Activated naive CD8-positive, alpha-beta T cell treated with anti-CD3 and anti-CD28 coated beads, Interleukin-2, amount 10 ng/mL, durations not matched to agents 7 days and 5 days (primary cell): ENCODE data around the gene MACROH2A2. TPM values are rescaled to one million over a fixed set of nuclear protein-coding genes. Genes with fewer than 3 reads are reported as not detected.
"Not testable (repeated sequence)": the region's sequence is repeated elsewhere in the genome, so short reads cannot be mapped to it uniquely, and the experiment has no call there.

Source experiments
- ATAC-seq: fragments of 150-1000 bp; cut with Tn5 transposase; one replicate; pipeline ENCODE4 v1.10.0; 2021; ENCODE audit warnings: low read depth, moderate library complexity
- POLR2A ChIA-PET: fragments of 350-600 bp; sonication (Branson Sonifier 250); formaldehyde crosslinking; loops from one replicate; lab custom pipeline; 2021; ENCODE audit warnings: antibody characterized with exemption; lab: Charles Lee
- DNase-seq: peaks from one replicate; pipeline ENCODE4 v3.0.0; 2021
- H3K27ac Mint-ChIP-seq: one replicate; pipeline ENCODE4 v1.8.0; 2022; ENCODE audit warnings: mild to moderate bottlenecking, mixed read lengths
- H3K27me3 Mint-ChIP-seq: one replicate; pipeline ENCODE4 v1.8.0; 2022; ENCODE audit warnings: mild to moderate bottlenecking, moderate library complexity, mixed read lengths
- H3K36me3 Mint-ChIP-seq: one replicate; pipeline ENCODE4 v1.8.0; 2021; ENCODE audit warnings: mild to moderate bottlenecking, mixed read lengths
- H3K4me1 Mint-ChIP-seq: one replicate; pipeline ENCODE4 v1.8.0; 2021; ENCODE audit warnings: mixed read lengths
- H3K4me3 Mint-ChIP-seq: one replicate; pipeline ENCODE4 v1.8.0; 2022; ENCODE audit warnings: mild to moderate bottlenecking, moderate library complexity, mixed read lengths
- H3K9me3 Mint-ChIP-seq: one replicate; pipeline ENCODE4 v1.8.0; 2021; ENCODE audit warnings: mixed read lengths
- total RNA-seq, 2 experiments: library from RNA; stranded (reverse); gene quantifications; one replicate each; pipeline ENCODE4 v1.2.3, GENCODE V29; 2021

The MACROH2A2 gene
- total RNA-seq, 2 experiments from 2014 or later = 9.3 to 9.6 TPM

DNA sequence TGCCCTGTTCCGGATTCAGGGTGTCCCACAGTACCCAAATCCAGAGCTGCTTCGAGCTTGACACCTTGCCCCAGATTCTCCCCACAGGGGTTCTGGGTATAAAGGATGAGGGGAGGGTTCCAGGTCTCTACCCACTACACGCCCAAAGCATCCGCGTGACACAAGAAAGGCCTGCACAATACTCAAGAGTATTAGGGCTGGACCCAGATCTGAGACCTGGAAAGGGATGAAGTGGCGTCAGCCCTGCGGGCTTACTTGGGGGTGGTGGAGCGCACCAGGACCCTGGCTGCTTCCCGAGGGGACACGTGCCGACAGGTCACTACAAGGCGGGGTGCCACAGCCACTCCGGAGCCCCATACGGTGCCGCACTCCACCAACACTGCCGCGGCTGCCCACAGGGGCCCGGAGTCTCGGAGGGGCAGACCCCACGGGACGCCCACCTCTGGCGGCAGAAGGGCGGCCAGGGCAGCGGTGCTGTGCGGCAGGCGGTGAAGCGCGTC, 92.6 kb downstream of the MACROH2A2 start:
- ATAC-seq (no peak), DNase-seq (no peak)

DNA sequence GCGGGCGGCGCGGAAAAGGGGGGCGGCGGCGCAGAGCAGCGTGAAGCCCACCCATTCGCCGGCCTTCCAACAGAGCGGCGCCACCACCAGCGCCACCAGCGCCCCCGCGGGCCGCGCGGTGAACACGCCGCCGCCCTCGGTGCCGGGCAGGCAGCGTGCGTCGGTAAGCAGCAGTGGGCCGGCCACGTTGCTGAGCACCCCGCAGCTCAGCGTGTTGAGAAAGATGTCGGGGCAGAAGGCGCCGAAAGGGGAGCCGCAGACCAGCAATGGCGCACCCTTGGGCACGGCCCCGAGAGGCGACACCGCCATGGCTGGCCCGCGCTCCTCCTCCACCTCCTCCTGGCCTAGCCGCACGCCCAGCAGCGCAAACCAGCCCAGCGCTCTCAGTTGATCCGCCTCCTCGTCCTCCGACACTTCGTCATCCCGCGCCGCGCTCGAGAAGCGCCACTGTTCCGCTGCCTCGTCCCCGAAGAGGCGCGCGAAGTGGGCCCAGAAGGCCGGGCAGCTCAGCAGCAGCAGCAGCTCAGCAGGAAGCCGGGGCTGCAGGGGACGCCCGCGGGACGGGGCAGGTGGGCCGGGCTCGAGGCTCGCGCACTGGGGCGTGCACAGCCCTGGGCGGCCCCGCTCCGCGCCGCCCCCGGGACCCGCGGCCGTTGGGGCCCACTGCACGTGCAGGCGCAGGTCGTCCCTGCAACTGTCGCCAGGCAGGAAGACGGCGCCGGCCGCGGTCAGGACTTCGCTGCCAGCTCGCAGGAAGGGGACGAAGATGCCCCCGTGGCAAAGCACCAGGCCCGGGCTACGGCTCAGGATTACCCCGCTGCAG, 93.2 kb downstream of the MACROH2A2 start:
- H3K4me1 Mint-ChIP-seq = peaks cover 21% of the 10 kb centered on the region
- ATAC-seq = peak; percentile 69

More for the DNA sequence above, 92.6 kb downstream of the MACROH2A2 start:
- Mint-ChIP-seq H3K36me3 (peaks cover 4% of the 10 kb centered on the region), H3K27ac (peak overlapping the region; percentile 78), H3K9me3 (no peaks in the 10 kb centered on the region), H3K4me3 (peak overlapping the region; percentile 89), H3K27me3 (no peaks in the 10 kb centered on the region), H3K4me1 (peaks cover 22% of the 10 kb centered on the region)
- POLR2A ChIA-PET = interaction anchor here (0.8 to 3.5 kb wide), 8 partner anchors 10 to 261 kb away, joined by 3 to 78 read pairs (median 10); partner anchors contain the start of gene SAR1A

DNA sequence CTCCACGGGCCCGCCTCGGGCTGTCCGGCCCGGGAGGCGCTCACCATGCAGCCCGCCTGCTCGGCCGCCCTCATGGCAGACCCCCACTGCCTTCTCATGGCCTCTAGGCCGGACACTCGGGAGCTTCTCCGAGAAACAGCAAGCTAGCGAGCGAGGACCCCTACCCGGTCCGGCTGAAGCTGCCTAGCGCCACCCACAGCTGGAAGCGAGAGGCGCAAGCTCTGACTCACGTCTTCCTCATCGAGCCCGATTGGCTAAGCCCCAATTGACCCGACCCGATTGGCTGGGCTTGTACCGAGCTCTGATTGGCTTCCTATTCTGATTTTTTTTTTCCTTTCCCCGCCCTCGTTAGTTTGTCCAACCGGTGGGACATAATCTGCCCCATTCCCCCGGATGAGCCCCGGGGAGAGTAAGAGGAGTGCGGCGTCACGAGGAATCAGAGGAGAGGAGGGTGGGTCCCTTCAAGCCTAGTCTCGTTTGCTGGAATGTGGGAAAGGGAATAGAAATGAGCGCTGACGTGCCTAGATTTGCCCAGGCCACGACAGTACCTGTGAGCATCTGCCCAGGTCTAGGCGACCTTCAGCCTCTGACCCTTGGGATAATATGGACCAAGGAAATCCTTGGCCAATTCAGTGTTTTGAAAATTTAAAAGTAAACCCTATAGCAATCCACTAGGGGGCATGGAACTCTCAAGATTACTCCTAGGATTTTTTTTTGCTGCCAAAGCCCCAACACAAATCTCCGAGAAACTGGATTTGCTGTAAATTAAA, 94.0 kb downstream of the MACROH2A2 start, which contains the start of gene TYSND1:
Gene TYSND1 (minus strand): TSS at position 212 of the 770 bp plus-strand sequence. CDS start 114 bp downstream, at position 98.
- H3K9me3 Mint-ChIP-seq = no peaks in the 10 kb centered on the region

More for the DNA sequence above, 93.2 kb downstream of the MACROH2A2 start:
- Mint-ChIP-seq H3K36me3 (peaks cover 7% of the 10 kb centered on the region), H3K27me3 (no peaks in the 10 kb centered on the region), H3K4me3 (peak overlapping the region; percentile 89), H3K27ac (peak overlapping the region; percentile 95), H3K9me3 (no peaks in the 10 kb centered on the region)
- POLR2A ChIA-PET = interaction anchor here (0.8 to 3.5 kb wide), 22 partner anchors 10 to 260 kb away, joined by 3 to 78 read pairs (median 5); partner anchors contain the start of gene SAR1A
- peak; percentile 84 for DNase-seq

GRCh38 chr10:70147259-70147625, 94.6 kb downstream of the MACROH2A2 start:
- POLR2A ChIA-PET = interaction anchor here (1.5 to 3.5 kb wide), 5 partner anchors 11 to 50 kb away, joined by 5 to 78 read pairs (median 9); partner anchors contain the start of gene SAR1A
- peak overlapping the region; percentile 89 for H3K4me3 Mint-ChIP-seq
- no peaks in the 10 kb centered on the region for H3K9me3 Mint-ChIP-seq
- no peaks in the 10 kb centered on the region for H3K27me3 Mint-ChIP-seq
- H3K36me3 Mint-ChIP-seq = peaks cover 13% of the 10 kb centered on the region
- H3K4me1 Mint-ChIP-seq = peaks cover 26% of the 10 kb centered on the region
- DNase-seq = no peak
- ATAC-seq = no peak
- H3K27ac Mint-ChIP-seq = peak overlapping the region; percentile 93

More for the DNA sequence above, 94.0 kb downstream of the MACROH2A2 start, which contains the start of gene TYSND1:
- DNase-seq (peak; percentile 92), ATAC-seq (peak; percentile 83)
- H3K4me3 Mint-ChIP-seq = peak within 1 kb of the TSS; percentile 89
- peaks cover 23% of the 10 kb centered on the region for H3K4me1 Mint-ChIP-seq
- H3K36me3 Mint-ChIP-seq = peaks cover 10% of the 10 kb centered on the region
- H3K27ac Mint-ChIP-seq = peak within 1 kb of the TSS; percentile 95
- POLR2A ChIA-PET = interaction anchor here (0.8 to 3.5 kb wide), 21 partner anchors 9 to 259 kb away, joined by 3 to 78 read pairs (median 5); partner anchors contain the start of gene SAR1A
- no peaks in the 10 kb centered on the region for H3K27me3 Mint-ChIP-seq

DNA sequence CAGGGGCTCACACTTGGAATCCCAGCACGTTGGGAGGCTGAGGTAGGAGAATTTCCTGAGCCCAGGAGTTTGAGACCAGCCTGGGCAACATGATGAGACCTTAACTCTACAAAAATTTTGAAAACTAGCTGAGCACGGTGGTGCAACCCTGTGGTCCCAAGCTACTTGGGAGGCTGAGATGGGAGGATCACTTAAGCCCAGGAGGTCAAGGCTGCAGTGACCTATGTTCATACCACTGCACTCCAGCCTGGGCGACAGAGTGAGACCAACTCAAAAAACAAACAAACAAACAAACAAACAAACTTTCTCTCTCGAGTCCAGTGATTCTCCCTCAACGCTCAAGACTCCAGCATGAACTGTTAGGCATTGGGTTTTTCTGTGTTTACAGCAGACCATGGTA, 95.9 kb downstream of the MACROH2A2 start:
- POLR2A ChIA-PET = no interaction called here
- DNase-seq = no peak
- peaks cover 22% of the 10 kb centered on the region for H3K4me1 Mint-ChIP-seq

GRCh38 chr10:70155255-70155838, 102.7 kb downstream of the MACROH2A2 start:
- ATAC-seq (no peak), DNase-seq (no peak)
- Mint-ChIP-seq H3K4me1 (peaks cover 27% of the 10 kb centered on the region), H3K36me3 (peaks cover 54% of the 10 kb centered on the region), H3K4me3 (no peak overlapping the region), H3K27ac (peak overlapping the region; percentile 4), H3K27me3 (no peaks in the 10 kb centered on the region), H3K9me3 (no peaks in the 10 kb centered on the region)
- POLR2A ChIA-PET = interaction anchor here (0.8 kb wide), 1 partner anchor 9 kb away, joined by 3 read pairs; the partner anchor contains the start of gene TYSND1

More for the DNA sequence above, 95.9 kb downstream of the MACROH2A2 start:
- Mint-ChIP-seq H3K4me3 (no peak overlapping the region), H3K9me3 (no peaks in the 10 kb centered on the region), H3K36me3 (peaks cover 18% of the 10 kb centered on the region), H3K27ac (no peak overlapping the region), H3K27me3 (no peaks in the 10 kb centered on the region)
- no peak for ATAC-seq

DNA sequence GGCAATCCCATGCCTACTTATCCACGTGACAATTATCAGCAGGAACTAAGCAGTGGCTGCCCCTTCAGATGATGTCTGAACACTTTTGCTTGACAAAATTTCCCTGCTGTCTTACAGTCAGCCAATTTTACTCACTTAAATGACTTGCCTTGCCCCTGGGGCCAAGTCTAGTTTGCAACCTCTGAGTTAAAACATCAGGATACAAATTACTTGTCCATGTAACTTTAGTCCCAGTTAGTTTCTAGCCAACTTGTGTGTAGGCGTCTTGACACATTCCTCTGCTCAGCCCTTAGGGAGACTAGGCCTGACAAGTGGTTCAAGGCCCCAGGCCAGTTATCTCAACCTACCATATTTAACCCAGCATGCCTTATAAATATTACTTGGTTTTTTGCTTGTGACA, 105.5 kb downstream of the MACROH2A2 start:
- peaks cover 42% of the 10 kb centered on the region for H3K4me1 Mint-ChIP-seq
- H3K36me3 Mint-ChIP-seq = peaks cover 48% of the 10 kb centered on the region
- H3K27ac Mint-ChIP-seq = no peak overlapping the region
- H3K9me3 Mint-ChIP-seq = no peaks in the 10 kb centered on the region
- POLR2A ChIA-PET = interaction anchor here (0.6 to 1.9 kb wide), 3 partner anchors 12 to 265 kb away, joined by 3 to 8 read pairs (median 7); partner anchors contain the start of genes SAR1A and TYSND1
- ATAC-seq (no peak), DNase-seq (no peak)
- H3K4me3 Mint-ChIP-seq = no peak overlapping the region
- H3K27me3 Mint-ChIP-seq = no peaks in the 10 kb centered on the region

- POLR2A ChIA-PET, H3K4me3 Mint-ChIP-seq, H3K9me3 Mint-ChIP-seq, DNase-seq, H3K27me3 Mint-ChIP-seq, ATAC-seq: not testable (repeated sequence)
- H3K27ac Mint-ChIP-seq = peak overlapping the region; percentile 30
- H3K4me1 Mint-ChIP-seq = peaks cover 54% of the 10 kb centered on the region
- H3K36me3 Mint-ChIP-seq = peaks cover 54% of the 10 kb centered on the region
Measured at GRCh38 chr10:70159366-70159765, 106.7 kb downstream of the MACROH2A2 start.

- Mint-ChIP-seq H3K27ac (no peak overlapping the region), H3K27me3 (no peaks in the 10 kb centered on the region), H3K4me3 (peak overlapping the region; percentile 30), H3K36me3 (peaks cover 49% of the 10 kb centered on the region), H3K4me1 (peaks cover 56% of the 10 kb centered on the region), H3K9me3 (no peaks in the 10 kb centered on the region)
- POLR2A ChIA-PET = interaction anchor here (1.1 to 3.3 kb wide), 2 partner anchors 15 to 55 kb away, joined by 3 to 23 read pairs; partner anchors contain the start of gene TYSND1
- DNase-seq = no peak
- ATAC-seq = no peak
Measured at GRCh38 chr10:70160798-70161197, 108.2 kb downstream of the MACROH2A2 start.

Other genes with a start within 250 kb of the MACROH2A2 start
- gene AIFM2, start 80.0 kb downstream of the MACROH2A2 start, total RNA-seq = 1 to 10 TPM; 7.3 to 7.9 TPM
- gene TYSND1, start 93.9 kb downstream of the MACROH2A2 start, total RNA-seq = 10 to 100 TPM; 18.4 to 19.0 TPM
- gene SAR1A, start 117.7 kb downstream of the MACROH2A2 start, total RNA-seq = 100 to 1,000 TPM; 131 to 134 TPM
- gene PPA1, start 180.6 kb downstream of the MACROH2A2 start, total RNA-seq = 100 to 1,000 TPM; 107 to 110 TPM
- gene NPFFR1, start 231.2 kb downstream of the MACROH2A2 start, total RNA-seq = under 1 TPM in 1 of 2 experiments, not detected in 1; 0.03 TPM